ENCODE data around the gene GCNT4.

DNA sequence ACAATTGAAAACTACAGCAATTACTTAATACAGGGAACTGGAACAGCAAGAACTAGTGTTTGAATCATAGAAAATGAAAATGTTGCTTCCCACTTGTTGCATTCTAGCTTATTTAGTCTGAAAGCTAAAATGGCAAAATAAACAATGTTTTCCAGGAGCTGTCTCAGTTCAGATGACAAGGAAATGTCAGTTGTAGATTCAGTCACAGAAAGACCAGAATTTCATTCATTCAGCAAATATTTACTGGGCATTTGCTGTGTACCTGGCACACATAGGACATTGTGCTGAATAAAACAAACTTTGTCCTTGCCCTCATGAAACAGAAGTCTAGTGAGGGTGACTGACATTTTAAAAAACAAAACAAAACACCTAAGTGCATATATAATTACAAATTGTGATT is 41.5 kb downstream of the GCNT4 start:
- TF ChIP-seq TAF1 (IDR thresholded peaks at IDR 0.05; ENCODE audit: low read depth) = no peak
- no peak for TF ChIP-seq EGR1 (IDR thresholded peaks at IDR 0.05)
- TF ChIP-seq, protein P1, sequence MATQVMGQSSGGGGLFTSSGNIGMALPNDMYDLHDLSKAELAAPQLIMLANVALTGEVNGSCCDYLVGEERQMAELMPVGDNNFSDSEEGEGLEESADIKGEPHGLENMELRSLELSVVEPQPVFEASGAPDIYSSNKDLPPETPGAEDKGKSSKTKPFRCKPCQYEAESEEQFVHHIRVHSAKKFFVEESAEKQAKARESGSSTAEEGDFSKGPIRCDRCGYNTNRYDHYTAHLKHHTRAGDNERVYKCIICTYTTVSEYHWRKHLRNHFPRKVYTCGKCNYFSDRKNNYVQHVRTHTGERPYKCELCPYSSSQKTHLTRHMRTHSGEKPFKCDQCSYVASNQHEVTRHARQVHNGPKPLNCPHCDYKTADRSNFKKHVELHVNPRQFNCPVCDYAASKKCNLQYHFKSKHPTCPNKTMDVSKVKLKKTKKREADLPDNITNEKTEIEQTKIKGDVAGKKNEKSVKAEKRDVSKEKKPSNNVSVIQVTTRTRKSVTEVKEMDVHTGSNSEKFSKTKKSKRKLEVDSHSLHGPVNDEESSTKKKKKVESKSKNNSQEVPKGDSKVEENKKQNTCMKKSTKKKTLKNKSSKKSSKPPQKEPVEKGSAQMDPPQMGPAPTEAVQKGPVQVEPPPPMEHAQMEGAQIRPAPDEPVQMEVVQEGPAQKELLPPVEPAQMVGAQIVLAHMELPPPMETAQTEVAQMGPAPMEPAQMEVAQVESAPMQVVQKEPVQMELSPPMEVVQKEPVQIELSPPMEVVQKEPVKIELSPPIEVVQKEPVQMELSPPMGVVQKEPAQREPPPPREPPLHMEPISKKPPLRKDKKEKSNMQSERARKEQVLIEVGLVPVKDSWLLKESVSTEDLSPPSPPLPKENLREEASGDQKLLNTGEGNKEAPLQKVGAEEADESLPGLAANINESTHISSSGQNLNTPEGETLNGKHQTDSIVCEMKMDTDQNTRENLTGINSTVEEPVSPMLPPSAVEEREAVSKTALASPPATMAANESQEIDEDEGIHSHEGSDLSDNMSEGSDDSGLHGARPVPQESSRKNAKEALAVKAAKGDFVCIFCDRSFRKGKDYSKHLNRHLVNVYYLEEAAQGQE (IDR thresholded peaks at IDR 0.05; ENCODE audit: low read depth) = no peak
- TF ChIP-seq CREB1 (IDR thresholded peaks at IDR 0.05; ENCODE audit: low read depth) = no peak
- TF ChIP-seq EP300 (IDR thresholded peaks at IDR 0.05; ENCODE audit: borderline replicate concordance) = no peak
- TF ChIP-seq TCF12 (IDR thresholded peaks at IDR 0.05; ENCODE audit: low read depth) = no peak
- no peak for TF ChIP-seq FOXM1 (IDR thresholded peaks at IDR 0.05; ENCODE audit: borderline replicate concordance, low read depth)
- TF ChIP-seq ZBTB7A (IDR thresholded peaks at IDR 0.05; ENCODE audit: low read depth) = no peak
- no peak for TF ChIP-seq CEBPB (IDR thresholded peaks at IDR 0.05)
- TF ChIP-seq, protein P2, sequence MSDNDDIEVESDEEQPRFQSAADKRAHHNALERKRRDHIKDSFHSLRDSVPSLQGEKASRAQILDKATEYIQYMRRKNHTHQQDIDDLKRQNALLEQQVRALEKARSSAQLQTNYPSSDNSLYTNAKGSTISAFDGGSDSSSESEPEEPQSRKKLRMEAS (IDR thresholded peaks at IDR 0.05) = no peak
- TF ChIP-seq YY1 (IDR thresholded peaks at IDR 0.05; ENCODE audit: low read depth) = no peak
- TF ChIP-seq RAD21 (IDR thresholded peaks at IDR 0.05; ENCODE audit: low read depth) = no peak
